Endothelial cell (in vitro differentiated cells): ENCODE results near the gene STEAP3. TPM values are rescaled to one million over a fixed set of nuclear protein-coding genes. Genes with fewer than 3 reads are reported as not detected.

Source experiments
- DNase-seq: peaks from one replicate; pipeline ENCODE4 v3.0.0; 2021; ENCODE audit warnings: low spot score
- H3K27ac Mint-ChIP-seq: one replicate; pipeline ENCODE4 v1.8.0; 2021; ENCODE audit warnings: mixed read lengths, inconsistent platforms; ENCODE audit not compliant: unreplicated experiment
- H3K27me3 Mint-ChIP-seq: one replicate; pipeline ENCODE4 v1.8.0; 2021; ENCODE audit warnings: mild to moderate bottlenecking, moderate library complexity, mixed read lengths, inconsistent platforms; ENCODE audit not compliant: unreplicated experiment
- H3K36me3 Mint-ChIP-seq: one replicate; pipeline ENCODE4 v1.8.0; 2021; ENCODE audit warnings: mild to moderate bottlenecking, low read depth, mixed read lengths, inconsistent platforms; ENCODE audit not compliant: unreplicated experiment
- H3K4me1 Mint-ChIP-seq: one replicate; pipeline ENCODE4 v1.8.0; 2021; ENCODE audit warnings: mild to moderate bottlenecking, mixed read lengths, inconsistent platforms; ENCODE audit not compliant: unreplicated experiment
- H3K4me3 Mint-ChIP-seq: one replicate; pipeline ENCODE4 v1.8.0; 2021; ENCODE audit warnings: mild to moderate bottlenecking, mixed read lengths, inconsistent platforms; ENCODE audit not compliant: unreplicated experiment
- H3K9me3 Mint-ChIP-seq: one replicate; pipeline ENCODE4 v1.8.0; 2021; ENCODE audit warnings: mixed read lengths, inconsistent platforms; ENCODE audit not compliant: unreplicated experiment
- CTCF ChIP-seq: fragments of 200-600 bp; sonication (generic); IDR thresholded peaks from one replicate; pipeline ENCODE4 v1.5.0; 2021; ENCODE audit warnings: antibody characterized with exemption; ENCODE audit not compliant: unreplicated experiment
- total RNA-seq: library from RNA; stranded (reverse); fragmentation: NEBNext Ultra II Directional; extraction: Animal tissue kit (Norgen Biotek cat#: 25700); gene quantifications from one replicate; pipeline ENCODE4 v1.2.1, GENCODE V29; 2021; ENCODE audit not compliant: unreplicated experiment

STEAP3 gene
- total RNA-seq, 1 donor from 2014 or later, result 17.9 TPM

GRCh38 chr2:119197529-119198239, 25.9 kb upstream of the STEAP3 start:
- H3K27me3 Mint-ChIP-seq, result peaks cover 5% of the 10 kb centered on the region
- TF ChIP-seq CTCF, result no peak

GRCh38 chr2:119198240-119198840, 25.3 kb upstream of the STEAP3 start:
- H3K27ac Mint-ChIP-seq, result peak overlapping the region; percentile 80

More at GRCh38 chr2:119197529-119198239, 25.9 kb upstream of the STEAP3 start:
- Mint-ChIP-seq H3K36me3 (peaks cover 10% of the 10 kb centered on the region), H3K4me1 (peaks cover 45% of the 10 kb centered on the region), H3K4me3 (no peak overlapping the region), H3K27ac (peak overlapping the region; percentile 98), H3K9me3 (peaks cover 5% of the 10 kb centered on the region)
- DNase-seq, result no peak

GRCh38 chr2:119201815-119202214, 21.8 kb upstream of the STEAP3 start:
- TF ChIP-seq CTCF, result no peak
- no peak overlapping the region for H3K4me3 Mint-ChIP-seq
- peaks cover 24% of the 10 kb centered on the region for H3K4me1 Mint-ChIP-seq
- H3K36me3 Mint-ChIP-seq, result no peaks in the 10 kb centered on the region
- no peaks in the 10 kb centered on the region for H3K9me3 Mint-ChIP-seq
- no peak for DNase-seq
- H3K27me3 Mint-ChIP-seq, result peaks cover 2% of the 10 kb centered on the region
- H3K27ac Mint-ChIP-seq, result no peak overlapping the region

More at GRCh38 chr2:119198240-119198840, 25.3 kb upstream of the STEAP3 start:
- DNase-seq, result no peak
- peaks cover 5% of the 10 kb centered on the region for H3K9me3 Mint-ChIP-seq
- TF ChIP-seq CTCF, result no peak
- H3K4me3 Mint-ChIP-seq, result peak overlapping the region; percentile 3
- peaks cover 45% of the 10 kb centered on the region for H3K4me1 Mint-ChIP-seq
- peaks cover 10% of the 10 kb centered on the region for H3K36me3 Mint-ChIP-seq
- H3K27me3 Mint-ChIP-seq, result peaks cover 2% of the 10 kb centered on the region

- no peak for DNase-seq
- H3K4me3 Mint-ChIP-seq, result no peak overlapping the region
- TF ChIP-seq CTCF, result no peak
- H3K36me3 Mint-ChIP-seq, result no peaks in the 10 kb centered on the region
- H3K27me3 Mint-ChIP-seq, result peaks cover 2% of the 10 kb centered on the region
- no peak overlapping the region for H3K27ac Mint-ChIP-seq
- H3K4me1 Mint-ChIP-seq, result peaks cover 15% of the 10 kb centered on the region
- H3K9me3 Mint-ChIP-seq, result no peaks in the 10 kb centered on the region
These were observed 20.9 kb upstream of the STEAP3 start for GRCh38 chr2:119202610-119203310.
